ENCODE data around the gene GRK1. TPM values are rescaled to one million over a fixed set of nuclear protein-coding genes. Genes with fewer than 3 reads are reported as not detected.
"Not testable (repeated sequence)": the region's sequence is repeated elsewhere in the genome, so short reads cannot be mapped to it uniquely, and the experiment has no call there.

Gene GRK1
- total and polyA plus RNA-seq, 2 of the 4 experiments (the other 2 are of a cell fraction) = not detected

GRCh38 chr13:113624640-113625304, 42.2 kb upstream of the GRK1 start:
- H3K36me3 ChIP-seq (ENCODE audit: control insufficient read depth, insufficient read depth, low read length) = peaks cover 33% of the 10 kb centered on the region
- H3K4me2 ChIP-seq (ENCODE audit: low read depth, low read length); H3K27ac ChIP-seq (ENCODE audit: insufficient read depth, low read length); H3K4ac ChIP-seq (ENCODE audit: low read depth, low read length); H2AK5ac ChIP-seq (ENCODE audit: low read depth, low read length); H3K14ac ChIP-seq (replicated peaks; ENCODE audit: low read depth, low read length); dilution Hi-C loops (cut with HindIII; ENCODE audit: low sequenced_read_pairs, unreplicated experiment); H3K18ac ChIP-seq (ENCODE audit: low read depth, low read length); DNase-seq; H2AFZ ChIP-seq (replicated peaks; ENCODE audit: low read length, poor library complexity); ATAC-seq (ENCODE audit: low read depth); CTCF ChIA-PET; BruUV-seq (replicated peaks); H2BK20ac ChIP-seq (ENCODE audit: low read depth, low read length); in situ Hi-C loops (cut with MboI; ENCODE audit: low sequenced_read_pairs); H4K5ac ChIP-seq (ENCODE audit: low read depth, low read length); H3K23ac ChIP-seq (ENCODE audit: low read depth, low read length); H2BK120ac ChIP-seq (ENCODE audit: low read depth, low read length); H2BK15ac ChIP-seq (ENCODE audit: low read depth, low read length); H3K9ac ChIP-seq (ENCODE audit: low read depth, low read length); H3K4me3 ChIP-seq (ENCODE audit: insufficient read depth, low read depth, low read length); H4K91ac ChIP-seq (ENCODE audit: insufficient read depth, low read depth, low read length); H2BK5ac ChIP-seq (ENCODE audit: low read depth, low read length, poor library complexity, severe bottlenecking); POLR2A ChIA-PET (ENCODE audit: unreplicated experiment); H2AK9ac ChIP-seq (replicated peaks; ENCODE audit: low read depth, low read length, poor library complexity); H4K8ac ChIP-seq (ENCODE audit: low read depth in 2 of 2, low read length in 2 of 2); intact Hi-C loops (cut with micrococcal nuclease); H3K9me3 ChIP-seq (ENCODE audit: control insufficient read depth, insufficient read depth, low read length); H3K56ac ChIP-seq (ENCODE audit: extremely low read depth, insufficient read depth, low read length); H3K27me3 ChIP-seq (ENCODE audit: control insufficient read depth, insufficient read depth, low read length): not testable (repeated sequence)
- H3K9me1 ChIP-seq (ENCODE audit: insufficient read depth, low read length) = peaks cover 20% of the 10 kb centered on the region
- peaks cover 68% of the 10 kb centered on the region for H4K20me1 ChIP-seq (ENCODE audit: insufficient read depth, low read length)
- H3K4me1 ChIP-seq (ENCODE audit: control insufficient read depth, insufficient read depth, low read length) = peaks cover 13% of the 10 kb centered on the region
- 95% methylated on average over 11 of the region's 14 CpGs; no CpG with 5 or more reads in 1 of the 2 experiments for WGBS, 2 experiments (ENCODE audit: extremely low coverage in 2 of 2, insufficient read length in 1 of 2)
- peaks cover 23 to 71% of the 10 kb centered on the region in 2 experiments for H3K79me1 ChIP-seq (ENCODE audit: low read depth in 1 of 2, low read length in 2 of 2)

Data from IMR-90 (cell line).